ENCODE measurements around the gene HIVEP3.

GRCh38 chr1:41863718-41864117 is 55.0 kb downstream of the HIVEP3 start:
- TF ChIP-seq EP300 (IDR thresholded peaks at IDR 0.05; ENCODE audit: borderline replicate concordance in 1 of 2, low read depth in 1 of 2, low read length in 1 of 2) (no peak), RCOR1 (IDR thresholded peaks at IDR 0.05; ENCODE audit: low read length) (no peak), SIN3A (IDR thresholded peaks at IDR 0.05; ENCODE audit: borderline replicate concordance, low read depth, low read length) (no peak), TAF1 (IDR thresholded peaks at IDR 0.05; ENCODE audit: borderline replicate concordance, low read depth, low read length) (no peak), GATA2 (CRISPR knock-in tag; IDR thresholded peaks at IDR 0.05) (no peak)
- TF ChIP-seq, protein P1, sequence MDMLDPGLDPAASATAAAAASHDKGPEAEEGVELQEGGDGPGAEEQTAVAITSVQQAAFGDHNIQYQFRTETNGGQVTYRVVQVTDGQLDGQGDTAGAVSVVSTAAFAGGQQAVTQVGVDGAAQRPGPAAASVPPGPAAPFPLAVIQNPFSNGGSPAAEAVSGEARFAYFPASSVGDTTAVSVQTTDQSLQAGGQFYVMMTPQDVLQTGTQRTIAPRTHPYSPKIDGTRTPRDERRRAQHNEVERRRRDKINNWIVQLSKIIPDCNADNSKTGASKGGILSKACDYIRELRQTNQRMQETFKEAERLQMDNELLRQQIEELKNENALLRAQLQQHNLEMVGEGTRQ (IDR thresholded peaks at IDR 0.05; ENCODE audit: borderline replicate concordance, low read depth, low read length) = no peak
- TF ChIP-seq, protein P2, sequence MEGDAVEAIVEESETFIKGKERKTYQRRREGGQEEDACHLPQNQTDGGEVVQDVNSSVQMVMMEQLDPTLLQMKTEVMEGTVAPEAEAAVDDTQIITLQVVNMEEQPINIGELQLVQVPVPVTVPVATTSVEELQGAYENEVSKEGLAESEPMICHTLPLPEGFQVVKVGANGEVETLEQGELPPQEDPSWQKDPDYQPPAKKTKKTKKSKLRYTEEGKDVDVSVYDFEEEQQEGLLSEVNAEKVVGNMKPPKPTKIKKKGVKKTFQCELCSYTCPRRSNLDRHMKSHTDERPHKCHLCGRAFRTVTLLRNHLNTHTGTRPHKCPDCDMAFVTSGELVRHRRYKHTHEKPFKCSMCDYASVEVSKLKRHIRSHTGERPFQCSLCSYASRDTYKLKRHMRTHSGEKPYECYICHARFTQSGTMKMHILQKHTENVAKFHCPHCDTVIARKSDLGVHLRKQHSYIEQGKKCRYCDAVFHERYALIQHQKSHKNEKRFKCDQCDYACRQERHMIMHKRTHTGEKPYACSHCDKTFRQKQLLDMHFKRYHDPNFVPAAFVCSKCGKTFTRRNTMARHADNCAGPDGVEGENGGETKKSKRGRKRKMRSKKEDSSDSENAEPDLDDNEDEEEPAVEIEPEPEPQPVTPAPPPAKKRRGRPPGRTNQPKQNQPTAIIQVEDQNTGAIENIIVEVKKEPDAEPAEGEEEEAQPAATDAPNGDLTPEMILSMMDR (IDR thresholded peaks at IDR 0.05) = no peak
